ENCODE results near the gene INSYN2B. TPM values are rescaled to one million over a fixed set of nuclear protein-coding genes. Genes with fewer than 3 reads are reported as not detected.
"Not testable (repeated sequence)": the region's sequence is repeated elsewhere in the genome, so short reads cannot be mapped to it uniquely, and the experiment has no call there.

The INSYN2B gene
- total RNA-seq, 2 donors from 2014 or later = 0.29 to 1.1 TPM

GRCh38 chr5:169974121-169974770, 6.0 kb downstream of the INSYN2B start:
- DNase-seq (no peak), ATAC-seq (no peak)
- intact Hi-C loops (cut with DNase I) = no loop called here

- no peak for DNase-seq
- ATAC-seq = no peak
- intact Hi-C loops (cut with DNase I) = no loop called here
Measured at GRCh38 chr5:169973056-169973455, 7.2 kb downstream of the INSYN2B start.

- intact Hi-C loops (cut with DNase I) = no loop called here
Measured at GRCh38 chr5:169971780-169972179, 8.5 kb downstream of the INSYN2B start.

GRCh38 chr5:169970911-169971765, 9.2 kb downstream of the INSYN2B start:
- ATAC-seq = peak in 1 of 2 donors; percentile 71
- intact Hi-C loops (cut with DNase I) = no loop called here
- peak; percentile 50 for DNase-seq

More at GRCh38 chr5:169971780-169972179, 8.5 kb downstream of the INSYN2B start:
- no peak for ATAC-seq
- no peak for DNase-seq

GRCh38 chr5:169970339-169970738, 10.0 kb downstream of the INSYN2B start:
- intact Hi-C loops (cut with DNase I) = no loop called here
- DNase-seq (no peak), ATAC-seq (no peak)

GRCh38 chr5:169964246-169964645, 16.0 kb downstream of the INSYN2B start:
- intact Hi-C loops (cut with DNase I) = no loop called here
- ATAC-seq = no peak
- no peak for DNase-seq

- DNase-seq (no peak), ATAC-seq (no peak)
- intact Hi-C loops (cut with DNase I) = no loop called here
Measured at GRCh38 chr5:169960659-169961058, 19.6 kb downstream of the INSYN2B start.

GRCh38 chr5:169958278-169958677, 22.0 kb downstream of the INSYN2B start:
- intact Hi-C loops (cut with DNase I) = no loop called here
- ATAC-seq (no peak), DNase-seq (no peak)

- intact Hi-C loops (cut with DNase I) = no loop called here
- DNase-seq = no peak
- ATAC-seq = no peak
Measured at GRCh38 chr5:169956756-169957155, 23.5 kb downstream of the INSYN2B start.

- intact Hi-C loops (cut with DNase I) = no loop called here
- ATAC-seq (no peak), DNase-seq (no peak)
Measured at GRCh38 chr5:169956126-169956525, 24.2 kb downstream of the INSYN2B start.

GRCh38 chr5:169954786-169955185, 25.5 kb downstream of the INSYN2B start:
- DNase-seq = no peak
- ATAC-seq = no peak
- intact Hi-C loops (cut with DNase I) = no loop called here

GRCh38 chr5:169953196-169953595, 27.1 kb downstream of the INSYN2B start:
- DNase-seq; intact Hi-C loops (cut with DNase I); ATAC-seq: not testable (repeated sequence)

GRCh38 chr5:169950333-169950732, 30.0 kb downstream of the INSYN2B start:
- intact Hi-C loops (cut with DNase I) = no loop called here
- DNase-seq = no peak

GRCh38 chr5:169946743-169947295, 33.5 kb downstream of the INSYN2B start:
- DNase-seq (no peak), ATAC-seq (peak in 1 of 2 donors; percentile 73)
- intact Hi-C loops (cut with DNase I) = no loop called here

More at GRCh38 chr5:169950333-169950732, 30.0 kb downstream of the INSYN2B start:
- ATAC-seq = no peak

- DNase-seq (peak; percentile 37), ATAC-seq (peak; percentile 85 to 93)
- intact Hi-C loops (cut with DNase I) = no loop called here
Measured at GRCh38 chr5:169945831-169946261, 34.4 kb downstream of the INSYN2B start.

- no peak for ATAC-seq
- intact Hi-C loops (cut with DNase I) = no loop called here
- peak; percentile 31 for DNase-seq
Measured at GRCh38 chr5:169944922-169945680, 35.2 kb downstream of the INSYN2B start.

- no peak for DNase-seq
- ATAC-seq = no peak
- intact Hi-C loops (cut with DNase I) = no loop called here
Measured at GRCh38 chr5:169944115-169944514, 36.2 kb downstream of the INSYN2B start.

- DNase-seq = no peak
- ATAC-seq = no peak
- intact Hi-C loops (cut with DNase I) = no loop called here
Measured at GRCh38 chr5:169943026-169943425, 37.3 kb downstream of the INSYN2B start.

GRCh38 chr5:169942181-169942580, 38.1 kb downstream of the INSYN2B start:
- intact Hi-C loops (cut with DNase I) = no loop called here
- DNase-seq (no peak), ATAC-seq (no peak)
